HG03378 (cell line): ENCODE results near the gene DHDH.

Experiments
- ATAC-seq: cut with Tn5 transposase; IDR thresholded peaks from one replicate; pipeline ENCODE4 v1.9.1; 2021; ENCODE audit warnings: mild to moderate bottlenecking, moderate library complexity; ENCODE audit not compliant: unreplicated experiment

The DHDH gene

DNA sequence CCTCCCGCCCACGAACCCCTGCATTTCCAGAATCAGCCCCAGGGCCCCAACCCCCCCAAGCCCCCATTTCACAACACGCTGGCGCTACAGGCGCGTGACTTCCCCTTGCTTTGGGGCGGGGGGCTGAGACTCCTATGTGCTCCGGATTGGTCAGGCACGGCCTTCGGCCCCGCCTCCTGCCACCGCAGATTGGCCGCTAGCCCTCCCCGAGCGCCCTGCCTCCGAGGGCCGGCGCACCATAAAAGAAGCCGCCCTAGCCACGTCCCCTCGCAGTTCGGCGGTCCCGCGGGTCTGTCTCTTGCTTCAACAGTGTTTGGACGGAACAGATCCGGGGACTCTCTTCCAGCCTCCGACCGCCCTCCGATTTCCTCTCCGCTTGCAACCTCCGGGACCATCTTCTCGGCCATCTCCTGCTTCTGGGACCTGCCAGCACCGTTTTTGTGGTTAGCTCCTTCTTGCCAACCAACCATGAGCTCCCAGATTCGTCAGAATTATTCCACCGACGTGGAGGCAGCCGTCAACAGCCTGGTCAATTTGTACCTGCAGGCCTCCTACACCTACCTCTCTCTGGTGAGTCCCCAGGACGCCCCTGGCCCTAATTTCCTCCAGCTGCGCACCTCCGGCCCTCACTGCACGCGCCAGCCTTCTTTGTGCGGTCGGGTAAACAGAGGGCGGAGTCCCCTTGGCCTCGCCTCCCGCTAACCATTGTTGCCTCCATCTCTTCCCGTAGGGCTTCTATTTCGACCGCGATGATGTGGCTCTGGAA, 31.7 kb downstream of the DHDH start, which contains the start of gene FTL:
TSS of gene FTL (plus strand) at position 270 of the 766 bp plus-strand sequence. CDS start at position 469, 199 bp downstream.
- ATAC-seq: peak; percentile 43

DNA sequence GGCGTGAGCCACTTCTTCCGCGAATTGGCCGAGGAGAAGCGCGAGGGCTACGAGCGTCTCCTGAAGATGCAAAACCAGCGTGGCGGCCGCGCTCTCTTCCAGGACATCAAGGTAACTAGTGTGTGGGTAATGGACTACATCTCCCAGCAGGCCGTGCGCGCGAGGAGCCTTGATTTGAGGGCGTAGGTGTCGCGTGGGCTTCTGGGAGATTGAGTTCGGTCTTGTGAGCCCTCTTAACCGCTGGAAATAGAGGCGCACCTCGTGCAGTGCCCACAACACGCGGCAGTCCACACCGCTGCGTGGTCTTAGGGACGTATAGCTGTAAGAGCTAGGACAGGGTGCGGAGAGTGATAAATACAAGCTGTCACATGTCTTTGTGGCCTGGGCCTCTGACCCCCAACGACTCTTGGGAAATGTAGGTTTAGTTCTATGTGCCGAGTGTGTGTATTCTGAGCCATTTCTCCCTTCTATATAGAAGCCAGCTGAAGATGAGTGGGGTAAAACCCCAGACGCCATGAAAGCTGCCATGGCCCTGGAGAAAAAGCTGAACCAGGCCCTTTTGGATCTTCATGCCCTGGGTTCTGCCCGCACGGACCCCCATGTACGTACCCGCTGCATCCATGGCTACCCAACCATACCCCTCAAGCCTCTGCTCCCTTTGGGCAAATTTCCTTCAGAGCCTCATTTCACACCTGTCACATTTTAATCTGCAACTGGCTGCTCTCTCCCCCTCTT, 32.5 kb downstream of the DHDH start:
- peak; percentile 24 for ATAC-seq

DNA sequence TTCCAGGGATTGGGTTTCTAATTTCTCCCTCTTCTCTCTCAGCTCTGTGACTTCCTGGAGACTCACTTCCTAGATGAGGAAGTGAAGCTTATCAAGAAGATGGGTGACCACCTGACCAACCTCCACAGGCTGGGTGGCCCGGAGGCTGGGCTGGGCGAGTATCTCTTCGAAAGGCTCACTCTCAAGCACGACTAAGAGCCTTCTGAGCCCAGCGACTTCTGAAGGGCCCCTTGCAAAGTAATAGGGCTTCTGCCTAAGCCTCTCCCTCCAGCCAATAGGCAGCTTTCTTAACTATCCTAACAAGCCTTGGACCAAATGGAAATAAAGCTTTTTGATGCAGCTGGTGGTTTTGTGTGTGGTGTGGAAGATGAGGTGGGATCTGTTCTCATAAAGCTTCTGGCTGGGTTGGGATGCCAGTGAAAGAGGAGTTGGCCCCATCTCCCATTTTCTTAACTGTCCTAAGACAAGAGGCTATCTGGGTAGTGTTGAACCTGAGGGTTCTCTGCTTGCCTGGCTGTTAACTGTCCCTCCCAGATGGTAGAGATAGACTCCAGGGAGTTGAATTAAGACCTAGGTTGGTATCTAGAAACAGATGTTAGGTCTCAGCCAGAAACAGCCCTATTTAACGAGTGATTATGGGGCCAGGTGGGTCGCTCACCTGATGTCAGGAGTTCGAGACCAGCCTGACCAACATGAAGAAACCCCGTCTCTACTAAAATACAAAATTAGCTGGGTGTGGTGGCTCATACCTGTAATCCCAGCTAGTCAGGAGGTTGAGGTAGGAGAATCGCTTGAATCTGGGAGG, 33.2 kb downstream of the DHDH start:
- no peak for ATAC-seq

DNA sequence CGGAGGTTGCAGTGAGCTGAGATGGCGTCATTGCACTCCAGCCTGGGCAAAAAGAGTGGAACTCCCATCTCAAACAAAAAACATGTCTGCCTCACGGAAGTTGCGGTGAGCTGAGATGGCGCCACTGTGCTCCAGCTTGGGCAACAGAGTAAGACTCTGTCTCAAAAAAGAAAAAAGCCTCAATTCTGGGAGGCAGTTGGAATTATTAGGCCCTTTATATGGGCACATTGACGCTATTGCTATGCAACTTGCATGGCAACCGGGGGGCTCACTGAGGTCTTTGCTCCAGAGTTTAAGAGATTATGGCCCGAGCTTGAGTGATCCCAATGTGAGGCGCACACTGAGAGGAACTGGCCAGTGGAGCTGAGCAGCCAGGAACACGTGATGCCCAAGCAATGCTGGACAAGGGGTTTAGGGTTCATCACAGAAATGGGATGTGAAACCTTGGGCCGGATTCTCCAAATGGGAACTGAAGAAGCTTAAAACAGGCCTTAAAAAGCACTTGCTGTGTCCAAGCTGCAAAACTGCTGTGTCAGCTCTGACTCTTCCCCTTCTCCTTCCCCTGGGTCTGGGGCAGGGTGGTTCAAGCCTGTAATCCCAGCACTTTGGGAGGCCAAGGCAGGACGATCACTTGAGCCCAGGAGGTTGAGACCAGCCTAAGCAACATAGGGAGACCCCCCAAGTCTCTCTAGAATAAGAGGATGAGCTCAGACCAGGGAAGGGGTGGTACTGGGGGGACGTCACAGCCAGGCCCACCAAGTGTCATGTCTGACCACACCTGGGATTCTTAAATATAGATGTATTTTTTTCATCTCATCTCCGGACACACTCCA, 34.1 kb downstream of the DHDH start:
- ATAC-seq: no peak

DNA sequence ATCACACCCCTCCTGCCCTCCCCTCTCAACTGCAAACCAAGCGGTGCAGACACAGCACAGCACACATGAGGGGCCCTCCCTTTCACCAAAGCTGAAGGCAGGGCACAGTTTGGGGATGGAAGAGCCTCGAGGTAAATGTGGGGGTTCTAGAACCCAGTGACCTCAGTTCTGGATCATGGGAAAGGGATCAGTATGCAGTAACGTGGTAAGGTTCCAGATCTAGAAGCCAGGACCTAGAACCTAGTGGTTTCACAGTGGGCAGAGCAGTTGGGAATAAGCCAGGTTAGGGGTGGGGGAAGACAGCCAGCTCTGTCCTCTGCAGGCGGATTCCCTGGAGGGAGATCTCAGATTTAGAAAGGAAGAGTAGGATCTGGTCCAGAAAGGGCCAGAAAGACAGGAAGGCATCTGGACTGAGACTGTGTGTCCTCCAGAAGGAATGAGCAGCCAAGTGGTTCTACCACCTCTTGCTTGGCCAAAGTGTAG, 34.7 kb downstream of the DHDH start:
- no peak for ATAC-seq

DNA sequence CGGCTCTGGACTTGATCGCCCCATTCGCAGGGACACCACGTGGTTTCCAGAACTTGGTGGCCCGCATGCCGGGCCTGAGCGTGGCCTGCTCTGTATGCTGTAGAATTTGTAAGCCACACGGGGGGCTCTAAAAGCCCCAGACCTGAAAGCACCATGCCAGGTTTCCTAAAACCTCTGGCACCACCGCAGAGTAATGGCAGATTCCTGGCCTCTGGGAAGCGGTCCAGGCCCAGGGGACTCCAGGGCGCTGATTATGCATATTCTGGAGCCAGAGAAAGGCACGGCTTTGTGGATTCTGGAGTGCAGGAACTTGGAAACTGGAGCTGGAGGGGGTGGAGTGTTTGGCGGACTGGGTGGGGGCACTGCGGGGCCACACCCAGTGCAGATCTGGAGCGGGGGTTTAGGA, 35.3 kb downstream of the DHDH start:
- no peak for ATAC-seq

DNA sequence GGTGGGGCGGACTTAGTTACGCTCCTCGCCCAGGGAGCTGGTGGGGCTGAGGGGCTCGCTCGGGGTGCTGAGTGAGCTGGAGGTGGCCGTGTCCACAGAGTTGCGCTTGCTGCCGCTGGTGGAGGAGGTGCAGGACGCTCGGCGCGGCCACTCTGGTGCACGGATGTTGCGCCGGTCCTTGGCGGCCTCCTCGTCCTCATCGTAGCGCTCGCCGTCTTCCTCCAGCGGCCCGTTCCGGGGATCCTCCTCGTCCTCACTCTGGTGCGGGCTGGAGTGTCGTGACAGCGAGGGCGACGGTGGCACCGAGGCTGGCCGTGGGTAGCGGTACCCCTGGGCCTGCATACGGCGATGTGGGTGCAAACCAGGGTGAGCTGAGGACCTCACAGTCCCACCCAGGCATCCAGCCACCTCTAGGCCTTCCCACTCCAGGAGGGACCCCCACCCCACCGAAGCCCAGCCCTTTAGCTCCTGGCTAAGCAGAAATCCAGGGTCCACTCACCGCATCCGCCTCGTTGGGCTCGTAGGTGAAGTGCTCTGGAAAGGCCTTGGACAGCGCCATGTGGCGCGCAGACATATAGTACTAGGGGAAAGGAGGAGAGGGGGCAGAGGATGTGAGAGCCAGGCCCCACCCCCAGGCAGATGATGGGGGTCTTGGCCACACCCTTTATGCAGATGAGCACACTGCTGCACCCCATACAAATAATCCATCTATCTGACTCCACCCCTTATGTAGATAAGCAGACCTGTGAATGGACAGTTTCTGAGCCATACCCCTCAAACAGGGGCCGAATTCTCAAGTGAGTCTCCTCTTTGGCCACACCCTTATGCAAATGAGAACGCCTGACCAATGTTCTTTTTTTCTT, 36.0 kb downstream of the DHDH start:
- no peak for ATAC-seq

DNA sequence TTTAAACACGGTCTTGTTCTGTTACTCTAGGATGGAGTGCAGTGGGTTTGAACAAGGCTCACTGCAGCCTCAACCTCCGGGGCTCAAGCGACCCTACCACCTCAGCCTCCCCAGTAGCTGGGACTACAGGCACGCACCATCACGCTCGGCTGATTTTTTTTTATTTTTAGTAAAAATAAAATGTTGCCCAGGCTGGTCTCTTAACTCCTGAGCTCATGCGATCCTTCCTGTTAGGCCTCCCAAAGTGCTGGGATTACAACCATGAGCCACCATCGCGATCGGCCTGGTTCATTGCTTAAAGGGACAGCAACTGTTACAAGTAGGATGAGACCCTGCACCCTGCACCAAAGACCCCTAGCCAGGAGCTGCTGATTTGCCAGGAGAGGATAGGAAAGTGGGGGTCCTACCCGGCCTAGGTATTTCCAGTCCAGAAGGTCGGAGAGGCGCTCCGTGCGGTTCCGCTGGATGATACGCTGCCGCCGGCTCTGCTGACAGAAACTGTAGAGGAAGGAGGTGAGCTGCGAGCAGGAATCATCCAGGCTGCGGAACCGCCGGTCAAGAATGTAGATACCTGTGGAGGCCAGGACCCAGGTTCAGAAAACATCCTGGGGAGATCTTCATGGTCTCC, 36.8 kb downstream of the DHDH start:
- ATAC-seq: no peak

DNA sequence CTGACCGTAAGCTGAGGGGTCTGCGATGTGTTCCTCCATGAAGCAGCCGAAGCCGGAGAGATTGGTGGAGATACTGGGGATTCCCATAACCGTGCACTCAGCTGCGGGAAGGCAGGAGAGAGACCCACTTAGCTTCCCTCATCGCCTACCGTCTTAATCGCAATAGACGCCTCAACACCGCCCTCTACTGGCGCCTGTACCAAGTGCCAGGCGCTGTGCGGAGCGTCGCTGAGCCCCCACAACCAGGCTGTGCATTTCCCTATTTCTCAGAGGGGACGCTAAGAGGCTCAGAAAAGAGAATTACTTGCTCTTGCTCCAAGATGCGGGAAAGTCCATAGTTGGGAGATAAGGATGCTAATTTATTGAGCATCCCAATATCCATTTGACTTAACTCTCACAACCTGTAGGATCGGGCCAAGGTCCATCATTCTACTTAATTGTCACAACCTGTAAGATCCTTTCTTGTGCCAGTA, 37.5 kb downstream of the DHDH start:
- ATAC-seq: no peak

DNA sequence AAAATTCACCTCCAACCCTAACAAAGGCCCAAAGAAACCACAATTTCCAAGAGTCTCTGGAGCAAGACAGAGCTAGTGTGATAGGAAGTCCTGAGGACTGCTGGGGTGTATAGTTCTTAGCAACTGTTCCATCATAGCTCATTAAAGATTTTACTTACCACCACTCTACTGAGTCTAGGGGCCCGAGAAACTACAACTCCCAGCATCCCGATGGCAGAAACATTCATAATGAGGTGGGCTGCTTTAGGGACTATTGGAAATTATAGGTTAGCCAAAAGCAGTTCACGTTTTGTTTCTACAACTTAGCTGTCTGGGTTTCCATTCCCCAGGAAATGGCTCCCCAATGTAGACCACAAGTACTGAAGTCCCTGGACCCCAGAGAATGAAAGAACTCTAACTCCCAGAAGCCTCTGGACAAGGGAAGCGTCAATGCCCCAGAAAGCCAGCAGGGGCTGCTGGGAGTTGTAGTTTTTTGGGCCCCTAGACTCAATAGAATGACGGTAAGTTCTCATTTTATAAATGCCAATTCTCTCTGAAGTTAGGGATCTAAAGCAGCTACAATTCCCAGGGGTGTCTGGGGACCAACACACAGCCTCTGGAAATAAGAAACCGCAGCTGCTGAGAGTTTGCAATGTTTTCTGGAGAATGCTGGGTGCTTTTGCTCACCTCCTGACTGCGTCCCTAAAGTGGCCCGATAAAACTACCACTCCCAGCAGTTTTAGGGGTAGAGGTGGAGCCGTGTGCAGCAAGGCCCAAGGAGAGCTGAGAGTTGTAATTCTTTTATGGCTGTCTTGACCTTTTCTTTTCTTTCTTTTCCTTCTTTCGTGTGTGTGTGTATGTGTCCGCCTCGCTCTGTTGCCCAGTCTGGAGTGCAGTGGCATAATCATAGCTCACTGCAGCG, 42.7 kb downstream of the DHDH start:
- ATAC-seq: no peak

DNA sequence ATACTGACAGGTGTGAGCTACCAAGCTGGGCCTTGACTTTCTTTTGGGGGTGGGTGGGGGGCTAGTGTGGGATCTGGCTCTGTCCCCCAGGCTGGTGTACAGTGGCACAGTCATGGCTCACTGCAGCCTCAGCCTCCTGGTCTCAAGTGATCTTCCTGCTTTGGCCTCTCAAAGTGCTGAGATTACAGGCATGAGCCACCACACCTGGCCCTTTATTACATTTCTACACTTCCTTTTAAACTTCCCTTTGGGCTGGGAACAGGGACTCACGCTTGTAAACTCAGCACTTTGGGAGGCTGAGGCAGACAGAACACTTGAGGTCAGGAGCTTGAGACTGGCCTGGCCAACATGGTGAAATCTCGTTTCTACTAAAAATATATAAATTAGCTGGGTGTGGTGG, 43.6 kb downstream of the DHDH start:
- no peak for ATAC-seq

DNA sequence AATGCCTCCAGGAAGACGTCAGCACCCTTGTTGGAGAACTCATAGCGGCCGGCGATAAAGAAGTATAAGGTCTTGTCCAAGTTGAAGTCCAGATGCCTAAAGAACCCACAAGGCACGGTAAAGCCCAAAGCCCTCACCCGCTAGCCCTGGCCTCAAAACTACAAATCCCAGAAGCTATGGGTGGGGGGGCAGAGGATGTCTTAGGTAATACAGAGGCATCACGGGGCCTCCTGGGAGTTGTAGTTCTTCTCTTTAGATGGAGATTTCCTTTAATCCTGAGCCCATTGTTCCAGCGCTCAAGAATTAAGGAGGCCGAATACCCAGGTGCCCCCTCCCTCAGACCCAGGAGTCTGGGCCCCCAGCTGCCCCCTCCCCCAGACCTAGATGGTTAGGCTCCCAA, 48.8 kb downstream of the DHDH start:
- no peak for ATAC-seq

DNA sequence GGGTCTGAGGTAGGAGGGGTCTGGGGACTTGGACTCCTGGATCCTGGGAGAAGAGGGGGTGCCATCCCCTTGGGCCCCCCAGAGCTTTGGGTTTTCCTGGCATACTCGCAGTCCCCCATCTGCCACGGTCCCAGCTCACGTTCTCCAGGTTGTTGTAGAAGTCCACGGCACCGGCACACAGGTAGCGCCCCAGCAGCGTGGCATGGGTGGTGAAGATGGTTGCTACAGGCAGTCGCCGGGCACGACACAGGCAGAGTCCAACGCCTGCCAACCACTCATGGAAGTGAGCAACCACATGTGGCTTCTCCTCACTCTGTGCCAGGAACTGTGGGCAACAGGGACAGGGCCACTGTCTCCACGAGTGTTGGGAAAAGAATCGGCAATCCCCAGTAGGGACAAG, 52.2 kb downstream of the DHDH start:
- ATAC-seq: no peak

DNA sequence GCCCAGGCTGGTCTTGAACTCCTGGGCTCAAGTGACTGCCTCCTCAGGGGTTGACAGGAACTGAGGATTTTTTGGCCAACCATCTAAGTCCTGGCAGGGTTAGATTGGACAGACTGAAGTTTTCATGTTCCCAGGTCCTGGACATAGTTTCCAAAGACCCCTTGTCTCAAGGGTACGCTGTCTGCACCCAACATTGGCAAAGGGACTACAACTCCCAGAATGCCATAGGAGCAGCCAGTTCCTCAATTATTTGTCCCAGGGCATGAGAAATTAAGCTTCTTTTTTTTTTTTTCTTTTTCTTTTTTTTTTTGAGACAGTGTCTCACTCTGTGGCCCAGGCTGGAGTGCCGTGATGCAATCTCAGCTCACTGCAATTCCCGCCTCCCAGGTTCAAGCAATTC, 52.7 kb downstream of the DHDH start:
- no peak for ATAC-seq

DNA sequence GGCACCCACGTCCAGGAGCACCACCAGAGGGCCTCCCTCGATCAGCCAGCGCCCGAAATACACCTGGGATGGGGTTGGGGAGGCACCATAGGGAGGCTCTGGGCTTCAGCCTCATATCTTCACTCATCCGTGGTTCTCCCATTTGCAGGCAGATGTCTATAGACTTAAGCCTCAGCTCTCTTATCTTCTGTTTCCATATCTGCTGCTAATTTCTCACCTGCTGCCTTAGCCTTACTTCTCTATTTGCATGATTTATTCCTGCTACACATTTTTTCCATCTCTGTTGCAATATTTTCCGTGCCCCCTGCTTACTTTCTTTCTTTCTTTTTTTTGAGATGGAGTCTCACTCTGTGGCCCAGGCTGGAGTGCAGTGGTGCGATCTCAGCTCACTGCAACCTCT, 53.8 kb downstream of the DHDH start:
- ATAC-seq: no peak

DNA sequence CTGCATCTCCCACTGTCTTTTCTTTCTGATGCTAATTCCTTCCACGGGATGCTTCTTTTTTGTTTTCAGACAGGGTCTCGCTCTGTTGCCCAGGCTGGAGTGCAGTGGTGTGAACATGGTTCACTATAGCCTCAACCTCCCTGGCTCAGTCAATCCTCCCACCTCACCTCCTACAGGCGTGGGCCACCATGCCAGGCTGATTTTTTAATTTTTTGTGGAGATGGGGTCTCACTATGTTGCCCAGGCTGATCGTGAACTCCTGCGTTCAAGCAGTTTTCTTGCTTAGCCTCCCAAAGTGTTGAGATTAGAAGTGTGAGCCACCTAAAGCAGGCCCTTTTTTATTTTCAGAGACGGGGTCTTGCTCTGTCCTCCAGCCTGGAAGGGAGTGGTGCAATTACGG, 54.8 kb downstream of the DHDH start:
- no peak for ATAC-seq

DNA sequence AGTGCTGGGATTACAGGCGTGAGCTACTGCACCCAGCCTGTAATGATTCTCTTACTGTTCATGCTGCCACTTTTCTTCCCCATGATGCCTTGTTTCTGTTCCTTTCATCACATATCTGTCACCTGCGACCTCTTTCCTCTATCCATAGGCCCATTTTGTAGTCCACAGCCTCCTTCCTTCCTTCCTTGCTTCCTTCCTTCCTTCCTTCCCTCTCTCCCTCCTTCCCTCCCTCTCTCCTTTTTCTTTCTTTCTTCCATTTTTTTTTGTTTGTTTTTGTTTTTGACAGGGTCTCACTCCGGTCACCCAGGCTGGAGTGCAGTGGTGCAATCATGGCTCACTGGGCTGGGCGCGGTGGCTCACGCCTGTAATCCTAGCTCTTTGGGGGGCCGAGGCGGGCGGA, 55.4 kb downstream of the DHDH start:
- ATAC-seq: no peak

DNA sequence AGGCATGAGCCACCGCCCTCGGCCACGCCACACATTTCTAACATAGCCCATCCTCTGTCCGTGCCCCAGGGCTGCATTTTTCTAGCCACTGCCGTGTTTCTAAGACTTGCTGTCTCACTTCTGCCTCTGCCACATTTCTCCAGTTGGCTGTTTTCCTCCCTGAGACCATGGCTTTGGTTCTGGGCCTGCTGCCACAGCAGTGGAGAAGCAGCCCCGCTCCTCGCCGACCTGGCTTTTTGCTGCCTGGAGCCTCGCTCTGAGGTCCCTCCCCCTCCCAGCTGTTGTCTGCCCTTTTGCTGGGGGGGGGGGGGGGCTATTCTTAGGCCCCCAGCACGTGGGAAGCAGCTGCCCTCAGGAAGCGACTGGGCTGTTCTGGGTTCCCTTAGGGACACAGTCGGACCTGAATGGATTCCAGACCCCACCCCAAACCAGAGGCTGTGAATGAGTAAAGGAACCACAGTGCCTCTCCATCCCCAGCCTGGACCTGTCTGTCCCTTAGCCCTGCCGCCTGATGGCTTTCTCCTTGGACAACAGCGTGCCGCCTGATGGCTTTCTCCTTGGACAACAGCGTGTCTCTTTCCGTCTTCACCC, 56.3 kb downstream of the DHDH start:
- no peak for ATAC-seq
